ENCODE measurements around the gene N4BP2.

The N4BP2 gene

DNA sequence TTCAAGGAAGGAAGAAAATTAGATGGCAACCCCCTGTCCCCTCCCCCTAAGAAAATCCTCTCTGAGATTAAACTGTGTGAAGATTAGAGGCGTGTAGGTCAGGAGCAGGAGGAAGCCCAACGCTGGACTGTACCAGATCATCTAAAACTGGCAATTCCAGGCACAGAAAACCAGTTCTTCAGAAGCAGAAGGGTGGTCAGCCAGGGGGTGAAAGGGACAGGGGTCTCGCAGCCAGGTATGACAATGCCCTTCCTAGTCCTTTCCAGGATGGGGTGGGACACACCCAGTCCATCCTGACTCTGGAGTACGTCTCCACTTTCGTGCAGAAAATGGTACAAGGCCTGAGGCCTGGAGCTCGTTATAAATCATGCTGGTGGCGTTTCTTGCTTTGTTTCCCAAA, 136.9 kb downstream of the N4BP2 start:
- DNase-seq = no peak

DNA sequence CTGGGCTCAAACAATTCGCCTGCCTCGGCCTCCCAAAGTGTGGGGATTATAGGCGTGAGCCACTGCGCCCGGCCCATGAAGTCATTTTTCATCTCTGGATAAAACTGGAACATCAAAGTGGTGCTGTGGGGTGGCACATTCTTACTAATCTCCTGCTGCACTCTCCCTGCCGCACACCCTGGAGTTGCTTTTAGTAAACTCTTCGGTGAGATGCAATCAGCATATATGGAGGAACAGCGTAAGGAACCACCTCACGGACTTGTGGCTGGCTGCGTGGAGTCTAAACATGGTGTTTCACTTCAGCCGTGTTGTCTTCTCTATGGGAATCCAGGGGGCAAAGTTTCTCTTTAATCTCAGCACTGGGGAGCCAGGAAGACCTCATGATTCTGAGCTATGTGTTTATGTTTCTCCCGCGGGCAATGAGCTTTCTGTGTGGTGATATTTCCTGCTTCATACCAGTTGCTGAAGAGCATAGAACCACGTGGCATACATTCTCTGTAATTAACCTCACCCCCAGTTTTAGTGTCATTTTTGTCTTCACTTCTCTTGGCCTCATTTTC, 138.0 kb downstream of the N4BP2 start:
- DNase-seq = no peak

DNA sequence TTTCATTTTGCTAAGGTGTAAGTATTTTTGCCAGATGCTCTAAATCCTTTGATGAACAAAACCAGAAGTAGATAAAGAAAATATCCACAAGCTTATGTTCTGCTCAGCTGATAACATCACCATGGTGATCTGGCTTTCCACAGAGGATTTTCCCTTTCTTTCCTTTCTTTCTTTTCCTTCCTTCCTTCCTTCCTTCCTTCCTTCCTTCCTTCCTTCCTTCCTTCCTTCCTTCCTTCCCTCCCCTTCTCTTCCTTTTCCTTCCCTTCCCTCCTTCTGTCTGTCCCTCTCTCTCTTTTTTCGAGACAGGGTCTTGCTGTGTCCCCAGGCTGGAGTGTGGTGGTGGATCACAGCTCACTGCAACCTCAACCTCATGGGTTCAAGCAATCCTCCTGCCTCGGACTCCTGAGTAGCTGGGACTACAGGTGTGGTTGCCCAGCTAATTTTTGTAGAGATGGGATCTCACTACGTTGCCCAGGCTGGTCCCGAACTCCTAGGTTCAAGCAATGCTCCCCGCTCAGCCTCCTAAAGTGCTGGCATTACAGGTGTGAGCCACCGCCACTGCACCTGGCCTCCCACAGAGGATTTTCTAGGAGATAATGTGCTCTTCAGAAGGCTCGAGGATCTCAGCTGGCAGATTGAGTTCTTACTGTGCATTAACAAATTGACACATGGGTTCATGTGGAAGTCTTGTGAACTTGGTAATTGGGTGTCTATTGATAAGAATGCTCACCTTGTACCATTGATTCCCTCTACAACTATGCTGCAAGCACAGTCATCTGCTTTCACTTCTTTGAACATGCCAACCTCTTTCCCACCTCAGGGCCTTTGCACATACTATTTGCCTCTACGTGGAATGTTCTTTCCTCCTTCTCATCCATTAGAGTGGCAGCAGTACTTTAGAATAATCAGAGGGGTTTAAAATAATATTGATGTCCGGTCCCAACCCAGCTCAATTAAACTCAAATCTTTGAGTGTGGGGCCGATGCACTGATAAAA, 138.8 kb downstream of the N4BP2 start:
- DNase-seq = no peak

DNA sequence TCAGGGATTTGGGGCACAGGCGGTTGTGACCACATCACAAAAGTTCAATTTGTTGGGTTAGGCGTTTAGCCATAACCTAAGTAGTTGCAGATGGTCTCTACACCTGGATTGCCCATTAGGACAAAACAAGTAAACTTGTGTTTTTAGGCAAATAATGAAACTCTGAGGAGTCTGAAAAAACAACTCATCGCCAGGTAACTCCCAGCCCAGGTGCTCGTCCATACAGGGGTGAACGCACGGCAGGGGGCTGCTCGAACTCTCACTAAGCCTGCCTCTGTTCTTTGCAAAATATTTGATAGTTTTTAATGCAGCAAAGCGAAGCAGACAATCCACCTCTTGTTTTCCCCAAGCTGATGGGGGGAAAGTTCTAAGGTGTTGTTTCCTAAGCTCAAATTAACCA, 139.6 kb downstream of the N4BP2 start:
- DNase-seq = no peak

DNA sequence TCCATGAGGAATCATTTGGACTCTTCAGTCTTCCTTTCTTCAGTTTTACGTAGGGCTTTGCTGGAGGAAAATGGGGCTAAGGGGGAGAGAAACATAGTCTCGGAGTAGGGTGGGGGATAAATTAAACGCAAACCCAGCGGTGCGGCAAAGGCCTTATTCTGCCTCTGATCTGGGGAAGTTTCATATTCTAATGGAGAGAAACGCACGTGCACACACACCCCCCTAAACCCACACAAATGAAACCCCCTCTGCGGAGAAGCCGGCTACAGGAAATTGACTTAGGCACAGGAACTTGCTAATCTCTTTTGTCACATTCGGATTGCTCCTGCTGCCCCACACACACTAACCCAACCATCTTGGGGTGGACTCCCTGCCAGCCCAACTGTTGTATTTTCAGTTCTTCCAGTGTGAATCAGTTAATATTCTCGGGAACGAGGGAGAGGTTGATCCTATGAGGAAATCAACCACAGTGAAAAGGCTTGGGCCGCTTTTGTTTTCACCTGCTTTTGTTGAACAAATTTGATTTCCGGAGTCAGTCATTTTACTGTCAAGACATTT, 140.2 kb downstream of the N4BP2 start, which contains the start of gene RHOH:
Gene RHOH (plus strand): TSS at position 308 of the 558 bp plus-strand sequence. CDS start 46,356 bp downstream, outside the sequence.
- peak; percentile 66 for DNase-seq

DNA sequence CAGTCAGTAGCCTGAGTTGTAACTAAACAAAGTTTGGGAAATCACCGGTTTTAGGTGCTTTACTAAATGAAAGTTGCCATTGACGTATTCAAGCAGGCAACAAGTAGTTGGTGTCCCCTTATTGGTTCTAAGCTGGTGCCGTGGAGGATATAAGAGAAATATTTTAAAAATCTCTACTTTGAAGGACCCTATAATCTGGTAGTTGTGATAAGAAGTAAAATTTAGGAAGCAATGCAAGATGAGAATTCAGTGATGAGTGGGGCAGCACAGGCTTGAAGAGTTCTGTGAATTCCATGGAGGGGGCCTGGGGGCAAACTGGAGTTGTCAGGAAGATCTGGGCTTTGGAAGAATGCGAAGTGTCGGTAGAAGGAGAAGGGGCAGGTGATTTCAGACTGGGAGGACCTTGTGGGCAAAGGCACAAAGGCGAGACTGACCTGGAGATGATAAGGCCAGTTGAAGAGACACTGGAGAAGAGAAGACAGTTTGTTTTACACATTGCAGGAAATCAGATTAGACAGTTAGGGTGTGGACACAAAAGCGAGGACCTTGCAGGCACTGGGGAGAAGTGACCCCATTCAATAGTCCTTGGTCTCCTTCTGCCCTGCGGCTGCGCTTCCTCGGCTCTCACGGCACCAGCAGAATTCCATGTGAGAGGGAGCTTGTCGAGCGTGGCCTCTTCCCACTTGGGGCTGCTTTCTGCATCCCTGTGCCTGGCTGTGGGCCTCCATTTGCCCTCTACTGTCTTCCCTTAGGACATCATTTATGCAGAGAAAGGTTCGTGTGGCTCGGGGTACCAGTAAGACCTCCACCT, 141.4 kb downstream of the N4BP2 start:
- no peak for DNase-seq

DNA sequence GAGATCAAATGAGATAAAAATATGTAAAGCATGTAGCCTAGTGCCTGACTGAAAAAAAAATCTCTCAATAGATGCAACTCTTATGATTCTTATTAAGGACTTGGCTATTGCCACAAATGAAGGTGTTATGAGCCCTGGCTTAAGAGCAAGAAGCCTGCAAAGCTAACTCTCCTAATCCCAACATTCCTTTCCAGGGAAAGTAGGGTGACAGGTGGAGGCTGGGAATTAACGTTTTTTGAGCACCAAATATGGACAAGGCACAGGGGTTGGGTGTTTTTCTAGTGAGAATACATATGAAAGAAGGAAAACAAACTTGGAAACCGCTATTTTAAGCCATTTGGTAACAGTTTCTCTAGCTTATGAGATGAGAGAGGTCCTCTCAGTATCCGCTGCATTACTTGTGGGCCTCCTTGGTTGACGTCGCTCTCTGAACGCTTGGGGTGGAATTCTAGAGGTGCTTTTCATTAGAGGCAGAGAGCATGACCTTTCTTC, 142.6 kb downstream of the N4BP2 start:
- no peak for DNase-seq

DNA sequence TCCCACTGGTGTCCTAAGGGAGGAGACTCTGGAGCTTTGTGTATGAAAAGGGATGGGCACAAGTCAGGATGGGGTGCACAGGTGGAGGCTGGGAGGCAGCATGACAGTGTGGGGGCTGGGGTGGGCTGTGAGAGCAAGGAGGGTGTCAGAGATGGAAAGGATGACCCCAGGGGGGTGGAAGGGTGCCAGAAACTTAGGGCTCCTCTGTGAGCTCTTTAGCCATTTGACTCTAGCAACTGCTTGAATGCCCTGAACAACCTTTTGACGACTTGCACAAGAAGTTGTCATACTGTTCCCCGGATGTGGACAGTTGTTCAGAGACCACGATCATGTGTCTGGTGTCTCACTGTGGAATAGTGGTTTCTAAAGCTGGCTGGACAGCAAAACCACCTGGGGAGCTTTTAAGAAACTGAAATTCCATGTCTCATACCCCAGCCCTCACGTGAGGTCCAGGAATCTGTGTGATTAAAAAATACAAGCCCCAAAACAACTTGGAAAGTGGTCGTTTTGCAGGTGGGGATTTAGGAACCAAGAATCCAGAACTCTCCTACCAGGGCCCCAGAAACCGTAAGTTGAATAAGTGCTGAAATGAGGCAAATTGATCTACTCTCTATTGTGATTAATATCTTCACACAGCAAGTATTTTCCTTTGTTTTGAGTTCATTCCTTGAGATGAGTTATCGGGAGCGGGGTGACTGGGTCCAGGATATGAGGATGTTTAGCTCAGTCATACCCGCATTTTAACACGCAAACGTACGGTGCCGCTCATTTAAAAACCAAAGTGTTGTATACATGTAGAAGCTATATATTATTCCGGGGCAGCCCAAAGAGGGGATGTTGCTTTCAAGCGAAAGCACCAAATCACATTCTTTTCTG, 143.6 kb downstream of the N4BP2 start:
- peak; percentile 57 for DNase-seq

DNA sequence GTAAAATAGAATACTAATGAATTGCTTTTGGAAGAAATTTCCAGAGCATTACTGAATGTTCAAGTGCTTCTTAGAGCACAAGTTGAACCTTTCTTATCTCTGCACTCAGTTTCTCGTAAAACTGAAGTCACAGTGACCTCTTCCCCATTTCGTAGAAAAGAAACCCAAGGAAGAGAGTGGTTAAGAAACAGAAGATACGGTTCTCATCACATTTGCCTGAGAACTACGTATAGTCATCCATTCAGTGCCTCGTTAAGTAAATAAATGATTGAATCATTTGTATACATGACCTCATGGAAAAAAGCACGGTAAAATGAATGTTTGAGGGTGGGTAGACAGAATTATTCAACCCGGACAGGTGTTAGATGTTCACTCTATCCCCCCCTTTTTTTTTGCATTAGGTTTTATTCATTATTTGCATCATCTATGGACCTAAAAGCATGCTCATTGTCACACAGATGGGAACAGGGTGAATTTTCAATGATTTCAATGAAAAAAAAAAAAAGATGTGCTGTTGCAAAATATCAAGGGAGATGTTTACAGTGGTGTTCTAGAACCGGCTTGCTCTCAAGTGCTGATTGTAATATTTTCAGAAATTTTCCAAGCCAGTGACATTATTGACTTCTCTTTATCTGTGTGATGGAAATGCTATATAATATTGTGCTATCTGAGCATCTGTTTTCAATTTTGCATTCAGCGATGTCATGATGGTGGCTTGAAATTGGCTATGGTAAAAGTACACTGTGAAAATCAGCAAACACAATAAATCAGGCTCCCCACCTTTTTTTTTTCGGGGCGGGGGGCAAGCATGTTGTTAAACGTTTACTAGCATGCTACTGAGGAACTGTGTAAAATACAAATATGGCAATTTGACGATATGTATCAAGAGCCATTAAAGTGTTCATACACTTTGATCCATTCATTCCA, 144.5 kb downstream of the N4BP2 start:
- no peak for DNase-seq

DNA sequence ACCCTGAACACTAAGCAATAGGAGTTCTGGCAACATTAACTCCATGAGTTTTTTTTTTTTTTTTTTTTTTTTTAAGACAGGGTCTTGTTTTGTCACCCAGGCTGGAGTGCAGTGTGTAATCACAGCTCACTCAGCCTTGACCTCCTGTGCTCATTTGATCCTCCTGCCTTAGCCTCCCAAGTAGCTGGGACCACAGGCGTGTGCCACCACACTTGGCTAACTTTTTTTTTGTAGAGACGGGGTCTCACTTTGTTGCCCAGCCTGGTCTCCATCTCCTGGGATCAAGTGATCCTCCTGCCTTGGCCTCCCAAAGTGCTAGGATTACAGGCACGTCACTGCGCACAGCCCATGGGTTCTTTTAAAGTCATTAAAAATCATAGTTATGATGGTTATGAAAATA, 145.2 kb downstream of the N4BP2 start:
- DNase-seq = no peak

DNA sequence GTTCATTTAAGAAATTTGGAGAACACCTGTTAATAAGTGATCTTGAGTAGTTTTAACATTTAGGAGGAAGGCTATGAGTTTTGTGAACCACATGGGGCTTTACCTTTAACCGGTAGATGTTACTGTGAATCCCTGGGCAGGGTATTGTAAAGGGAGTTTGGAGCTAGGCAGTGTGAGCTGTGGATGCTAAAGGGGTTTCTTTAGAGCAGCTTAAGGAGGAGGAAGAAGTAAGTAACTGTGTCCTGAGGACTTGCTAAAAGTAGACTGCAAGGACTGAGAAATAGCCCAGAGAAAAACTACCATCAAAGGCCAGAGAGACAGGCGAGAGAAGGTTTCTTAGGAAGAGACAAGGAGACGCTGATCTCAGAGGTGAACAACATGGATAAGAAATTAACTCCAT, 145.8 kb downstream of the N4BP2 start:
- DNase-seq = no peak

DNA sequence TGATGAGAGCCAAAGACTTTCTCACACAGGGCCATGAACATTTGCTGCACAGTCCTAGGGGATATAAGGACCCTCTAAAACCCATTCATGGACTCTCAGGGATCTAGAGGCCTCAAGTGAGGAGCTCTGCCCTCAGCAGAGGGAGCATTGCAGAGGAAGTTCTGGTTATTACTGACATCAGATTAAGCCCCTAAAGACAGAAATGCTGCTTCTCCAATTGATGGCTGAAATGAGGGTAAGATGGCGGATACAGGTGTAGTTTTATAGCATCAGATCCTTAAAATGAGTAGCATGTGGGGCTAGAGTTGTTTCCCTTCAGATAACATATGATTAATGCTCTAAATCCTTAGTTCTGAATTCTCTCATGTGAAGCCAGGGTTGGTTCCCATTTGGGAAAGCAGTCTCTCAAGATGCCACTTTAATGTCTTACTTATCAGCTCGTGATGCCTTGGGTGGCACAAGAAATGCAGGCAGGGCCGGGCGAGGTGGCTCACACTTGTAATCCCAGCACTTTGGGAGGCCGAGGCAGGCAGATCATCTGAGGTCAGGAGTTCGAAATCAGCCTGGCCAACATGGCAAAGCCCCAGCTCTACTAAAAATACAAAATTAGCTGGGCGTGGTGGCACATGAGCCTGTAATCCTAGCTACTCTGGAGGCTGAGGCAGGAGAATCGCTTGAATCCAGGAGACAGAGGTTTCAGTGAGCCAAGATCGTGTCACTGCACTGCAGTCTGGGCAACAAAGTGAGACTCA, 148.0 kb downstream of the N4BP2 start:
- no peak for DNase-seq

DNA sequence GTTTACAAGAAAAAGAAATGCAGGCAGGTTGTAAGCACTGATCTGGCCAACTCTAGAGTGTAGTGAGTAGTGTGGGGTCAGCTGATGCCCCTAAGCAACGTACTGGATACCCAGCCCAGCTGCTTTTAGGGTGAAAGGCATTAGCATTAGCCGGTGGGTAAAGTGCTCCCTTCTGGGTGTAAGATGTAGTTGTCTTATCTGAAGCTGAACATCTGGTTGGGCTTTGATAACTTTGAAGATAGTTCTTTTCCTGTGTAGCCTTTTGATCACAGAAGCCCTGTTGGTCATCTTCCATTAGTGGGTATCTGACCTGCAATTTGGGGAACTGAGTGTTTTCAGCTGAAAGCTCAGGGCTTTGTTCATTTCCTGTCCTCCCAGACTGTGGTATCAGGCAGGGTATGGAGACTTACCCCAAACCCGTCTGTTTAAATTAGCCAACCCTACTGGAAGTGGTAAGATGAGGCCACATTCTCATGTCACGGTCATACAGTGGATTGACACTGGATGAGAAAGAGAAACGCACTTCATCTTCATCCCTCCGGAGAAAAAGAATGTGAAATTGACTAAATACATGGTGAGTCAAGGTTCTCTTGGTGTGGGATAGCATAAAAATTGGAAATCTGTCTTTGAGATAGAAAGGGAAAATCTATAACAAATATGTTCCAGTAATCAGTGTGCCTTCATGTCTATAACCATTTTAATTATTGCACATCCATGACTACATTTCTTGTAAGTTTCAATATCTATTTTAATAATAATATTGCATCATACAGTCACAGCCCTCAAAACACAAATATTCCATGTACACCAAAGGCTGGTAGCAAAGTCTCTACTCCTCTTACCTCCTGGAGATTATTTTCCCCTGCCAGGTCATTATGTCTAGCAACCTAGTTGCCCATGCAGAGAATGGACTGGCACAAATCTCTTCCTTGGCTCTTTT, 148.9 kb downstream of the N4BP2 start:
- no peak for DNase-seq

DNA sequence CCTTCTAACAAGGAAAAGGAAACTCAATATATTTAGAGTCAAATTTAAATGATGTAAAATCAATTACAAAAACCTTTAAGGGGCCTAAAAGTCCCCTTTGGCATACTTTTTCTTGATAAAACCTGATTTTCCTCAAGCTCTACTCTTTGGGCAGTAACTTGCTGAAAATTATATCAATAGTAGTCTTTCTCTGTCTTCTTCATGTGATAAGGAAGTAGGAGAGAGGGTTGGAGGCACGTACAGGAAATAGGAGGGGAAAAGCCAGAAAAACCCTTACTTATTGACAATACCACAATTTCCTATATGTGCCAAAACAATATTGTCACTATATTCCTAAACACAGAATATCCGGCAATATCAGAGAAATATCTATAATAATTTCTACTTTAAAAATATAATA, 149.8 kb downstream of the N4BP2 start:
- no peak for DNase-seq

All from activated CD4-positive, alpha-beta T cell treated with anti-CD3 and anti-CD28 coated beads for 1 hour (primary cell).